HG03442 (cell line): ENCODE data around the gene RCE1.

ENCODE experiments used
- ATAC-seq: cut with Tn5 transposase; IDR thresholded peaks from one replicate; pipeline ENCODE4 v1.9.1; 2021; ENCODE audit warnings: mild to moderate bottlenecking, moderate library complexity; ENCODE audit not compliant: unreplicated experiment

The RCE1 gene

DNA sequence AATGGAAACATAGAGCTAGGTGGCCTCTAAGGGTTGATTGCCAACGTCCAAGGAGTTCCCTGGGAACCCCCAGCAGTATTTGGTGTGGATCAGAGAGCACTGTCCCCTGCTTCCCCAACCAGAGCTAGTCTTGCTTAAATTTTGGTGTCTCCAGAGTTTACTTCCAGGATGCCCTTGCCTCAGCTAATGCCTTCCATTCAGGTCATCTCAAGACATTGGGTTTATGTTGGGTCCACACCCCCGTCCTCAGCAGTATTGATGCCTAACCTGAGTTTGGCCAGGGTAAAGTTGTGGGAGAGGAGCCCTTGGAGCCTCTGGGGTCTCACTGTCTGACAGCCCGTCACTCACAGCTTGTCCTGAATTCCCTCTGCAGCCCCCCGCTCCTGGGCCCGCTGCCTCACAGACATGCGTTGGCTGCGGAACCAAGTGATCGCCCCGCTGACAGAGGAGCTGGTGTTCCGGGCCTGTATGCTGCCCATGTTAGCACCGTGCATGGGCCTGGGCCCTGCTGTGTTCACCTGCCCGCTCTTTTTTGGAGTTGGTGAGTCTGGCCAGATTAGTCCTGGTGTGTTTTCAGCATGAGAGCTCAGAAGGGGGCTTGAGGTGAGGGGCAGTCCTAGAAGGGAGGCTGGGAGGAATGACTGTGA is 1.4 kb downstream of the RCE1 start:
- no peak for ATAC-seq

DNA sequence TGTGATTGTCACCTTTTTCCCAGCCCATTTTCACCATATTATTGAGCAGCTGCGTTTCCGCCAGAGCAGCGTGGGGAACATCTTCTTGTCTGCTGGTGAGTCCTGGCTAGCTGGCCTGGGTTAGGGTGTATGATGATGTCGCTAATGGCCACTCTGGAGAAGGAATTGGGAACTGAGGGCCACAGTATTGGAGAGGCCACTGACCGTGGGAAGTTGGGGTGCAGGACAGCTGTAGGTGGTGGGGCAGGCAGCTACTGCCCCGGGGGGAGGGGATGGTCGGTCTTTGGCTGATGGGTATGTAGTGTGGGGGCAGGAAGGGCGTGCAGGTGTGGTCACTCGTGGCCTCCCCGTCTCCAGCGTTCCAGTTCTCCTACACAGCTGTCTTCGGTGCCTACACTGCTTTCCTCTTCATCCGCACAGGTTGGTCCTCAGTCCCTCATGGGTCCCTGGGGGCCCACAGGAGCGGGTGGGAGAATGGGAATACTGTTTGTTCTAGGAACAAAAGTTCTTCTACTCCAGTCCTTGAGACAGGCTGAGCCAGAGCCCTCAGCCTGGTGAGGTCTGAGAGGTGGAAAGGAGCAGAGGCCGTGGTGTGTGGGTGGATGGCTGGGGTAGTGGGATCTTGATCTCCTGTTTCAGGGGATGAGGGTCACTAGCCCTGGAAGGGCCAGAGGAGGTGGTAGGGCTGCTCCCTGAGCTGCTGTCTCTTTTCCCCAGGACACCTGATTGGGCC is 2.1 kb downstream of the RCE1 start:
- no peak for ATAC-seq

DNA sequence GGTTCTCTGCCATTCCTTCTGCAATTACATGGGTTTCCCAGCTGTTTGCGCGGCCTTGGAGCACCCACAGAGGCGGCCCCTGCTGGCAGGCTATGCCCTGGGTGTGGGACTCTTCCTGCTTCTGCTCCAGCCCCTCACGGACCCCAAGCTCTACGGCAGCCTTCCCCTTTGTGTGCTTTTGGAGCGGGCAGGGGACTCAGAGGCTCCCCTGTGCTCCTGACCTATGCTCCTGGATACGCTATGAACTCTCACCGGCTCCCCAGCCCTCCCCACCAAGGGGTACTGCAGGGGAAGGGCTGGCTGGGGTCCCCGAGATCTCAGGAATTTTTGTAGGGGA is 2.6 kb downstream of the RCE1 start:
- no peak for ATAC-seq

DNA sequence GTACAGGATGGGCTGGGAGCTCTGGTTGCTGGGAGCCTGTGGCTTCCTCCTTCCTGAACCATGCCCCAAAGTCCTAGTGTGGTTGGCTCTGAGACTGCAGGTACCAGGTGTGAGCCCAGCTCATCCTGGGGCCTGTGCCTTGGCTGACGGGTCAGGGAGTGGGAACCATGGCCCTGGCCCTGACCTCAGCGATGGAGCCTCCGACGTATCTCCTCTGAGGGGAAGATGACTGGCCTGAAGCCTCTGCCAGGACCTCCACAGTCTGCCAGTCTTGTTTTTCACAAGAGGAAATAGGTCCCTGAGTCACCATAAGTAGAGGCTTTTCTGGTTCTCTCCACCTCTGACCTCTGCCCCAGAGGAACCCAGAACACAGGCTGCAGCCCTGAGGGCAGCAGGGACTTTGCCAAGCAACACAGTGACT is 3.4 kb downstream of the RCE1 start:
- ATAC-seq = no peak

DNA sequence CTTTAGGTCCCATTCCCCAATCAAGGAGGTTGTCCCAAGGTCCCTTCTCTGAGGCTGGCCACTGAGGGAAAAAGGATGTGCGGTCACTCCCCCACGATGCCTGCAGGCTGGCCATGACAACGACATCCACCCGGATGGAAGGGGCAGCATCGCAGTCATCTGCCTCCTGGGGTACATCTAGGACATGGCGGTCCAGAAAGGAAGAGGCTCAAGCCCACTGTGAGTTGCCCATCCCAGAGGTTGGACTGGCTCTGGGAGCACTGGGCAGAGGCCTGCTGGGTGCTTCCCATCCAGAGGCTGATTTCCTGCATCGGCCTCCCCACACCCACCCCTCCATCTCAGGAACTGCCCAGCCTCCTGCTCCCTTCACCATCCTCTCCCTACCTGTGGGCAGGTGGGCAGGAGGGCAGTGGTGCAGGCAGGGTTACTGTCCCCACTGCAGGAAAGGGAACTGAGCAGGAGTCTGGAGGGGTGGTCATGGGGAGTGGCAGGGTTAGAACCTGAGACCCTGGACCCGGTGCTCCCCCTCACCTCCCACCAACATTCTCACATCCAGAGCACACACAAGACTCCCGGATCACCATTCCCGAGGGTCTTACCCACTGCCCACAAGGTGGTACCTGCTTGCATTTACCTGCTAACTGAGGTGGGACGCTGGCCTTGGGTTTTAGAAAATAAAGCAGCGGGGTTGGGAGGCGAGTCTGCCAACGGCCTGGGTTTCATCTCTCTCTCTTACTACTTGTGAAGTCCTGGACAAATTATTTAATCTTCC is 4.4 kb downstream of the RCE1 start:
- ATAC-seq = no peak

DNA sequence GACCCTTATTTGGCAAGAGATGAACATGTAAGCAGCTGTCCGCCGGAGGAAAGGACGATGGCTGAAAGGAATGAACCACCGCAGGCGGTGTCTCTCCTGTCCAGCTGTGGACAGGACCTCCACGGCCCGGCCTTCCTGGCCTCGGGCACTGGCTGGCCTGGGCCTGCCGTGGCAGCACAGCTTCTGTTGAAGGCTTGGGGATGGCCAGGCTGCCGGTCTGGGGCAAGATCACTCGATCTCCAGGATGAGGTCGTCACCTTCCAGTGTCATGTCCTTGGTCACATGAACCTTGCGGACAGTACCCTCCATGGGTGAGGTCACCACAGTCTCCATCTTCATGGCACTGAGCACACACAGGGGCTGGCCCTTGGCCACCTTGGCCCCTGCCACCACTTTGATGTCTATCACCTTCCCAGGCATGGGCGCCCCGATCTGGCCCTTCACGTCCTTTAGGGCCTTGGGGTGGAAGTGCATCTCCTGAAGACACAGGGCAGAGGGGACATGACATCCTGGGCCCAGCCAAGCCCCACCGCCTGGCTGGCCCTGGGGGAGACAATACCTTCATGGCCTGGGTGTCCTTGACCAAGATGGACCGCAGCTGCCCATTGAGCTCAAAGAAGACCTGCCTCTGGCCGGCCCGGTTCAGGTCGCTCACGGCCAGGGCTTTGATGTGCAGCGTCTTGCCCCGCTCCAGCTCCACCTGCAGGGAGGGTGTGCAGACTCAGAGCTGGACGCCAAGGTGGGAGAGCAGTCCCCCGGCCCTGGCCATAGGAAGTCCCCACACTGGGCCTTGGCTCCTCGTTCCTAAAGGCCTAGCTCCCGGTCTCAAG is 5.6 kb downstream of the RCE1 start:
- ATAC-seq = no peak

DNA sequence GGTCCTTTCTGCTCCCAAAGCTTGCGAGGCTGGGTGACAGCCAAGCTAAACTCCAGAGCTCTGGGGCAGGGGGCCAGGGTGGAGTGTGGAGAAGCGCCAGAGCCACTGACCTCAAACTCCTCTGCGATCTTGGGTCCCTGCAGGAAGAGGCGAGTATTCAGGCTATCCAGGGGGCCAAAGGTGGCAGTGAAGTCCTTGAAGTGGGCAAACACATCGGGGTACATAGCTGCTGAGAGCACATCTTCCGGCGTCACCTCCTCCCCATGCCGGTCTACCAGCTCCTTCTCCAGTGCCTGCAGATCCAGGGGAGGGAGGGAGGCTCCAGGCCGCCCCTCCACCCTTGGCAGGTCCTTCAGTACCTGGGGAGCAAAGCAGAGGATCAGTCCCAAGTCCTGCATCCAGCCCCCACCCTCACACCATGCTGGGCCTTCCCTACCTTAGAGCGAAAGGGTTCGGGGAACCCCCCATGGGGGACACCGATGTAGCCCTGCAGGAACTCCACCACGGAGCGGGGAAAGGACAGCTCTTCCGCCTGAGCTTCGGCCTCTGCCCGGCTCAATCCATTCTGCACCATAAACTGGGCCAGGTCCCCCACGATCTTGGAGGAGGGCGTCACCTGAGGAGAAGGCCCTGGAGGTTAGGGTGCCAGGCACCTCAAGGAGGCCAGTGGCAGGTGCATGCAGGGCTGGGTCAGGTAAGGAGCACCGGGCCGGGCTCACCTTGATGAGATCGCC is 6.4 kb downstream of the RCE1 start:
- no peak for ATAC-seq

DNA sequence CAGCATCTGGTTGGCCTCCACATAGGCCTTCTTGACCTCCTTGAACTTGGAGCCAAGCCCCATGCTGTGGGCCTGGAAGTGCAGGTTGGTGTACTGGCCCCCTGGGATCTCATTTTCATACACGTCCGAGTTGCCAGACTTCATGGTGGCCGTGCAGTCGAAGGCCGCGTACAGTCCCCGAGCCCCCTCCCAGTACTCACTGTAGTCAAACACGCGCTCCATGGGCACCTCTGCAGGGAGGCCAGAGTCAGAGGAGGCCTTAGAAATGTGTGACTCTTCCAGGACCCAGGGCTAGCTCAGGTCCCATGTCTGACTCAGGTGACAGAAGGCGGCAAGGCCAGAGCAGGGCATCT is 7.0 kb downstream of the RCE1 start:
- no peak for ATAC-seq

DNA sequence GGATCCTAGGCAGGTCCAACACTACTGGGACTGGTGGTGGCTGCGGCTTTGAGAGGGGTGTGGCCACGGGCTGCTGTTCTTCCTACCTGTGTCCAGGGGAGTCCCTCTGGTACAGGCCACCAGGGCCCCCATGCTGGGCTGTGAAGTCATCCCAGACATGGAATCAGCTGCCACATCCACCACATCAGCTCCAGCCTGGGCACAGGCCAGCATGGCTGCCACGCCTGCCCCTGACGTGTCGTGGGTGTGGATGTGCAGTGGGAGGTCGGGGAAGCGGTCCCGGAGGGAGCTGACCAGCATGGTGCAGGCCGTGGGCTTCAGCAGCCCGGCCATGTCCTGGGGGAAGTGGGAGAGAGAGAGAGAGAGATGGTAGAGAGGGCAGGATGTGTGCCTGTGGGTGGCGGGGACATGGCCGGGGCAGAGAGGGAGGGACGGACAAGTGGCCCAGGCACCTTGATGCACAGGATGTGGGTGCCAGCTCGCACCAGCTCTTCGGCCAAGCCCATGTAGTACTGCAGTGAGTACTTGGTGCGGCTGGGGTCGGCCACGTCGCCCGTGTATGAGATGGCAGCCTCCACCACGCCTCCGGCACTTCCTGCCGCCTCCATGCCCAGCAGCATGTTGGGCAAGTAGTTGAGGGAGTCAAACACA is 7.5 kb downstream of the RCE1 start:
- no peak for ATAC-seq

DNA sequence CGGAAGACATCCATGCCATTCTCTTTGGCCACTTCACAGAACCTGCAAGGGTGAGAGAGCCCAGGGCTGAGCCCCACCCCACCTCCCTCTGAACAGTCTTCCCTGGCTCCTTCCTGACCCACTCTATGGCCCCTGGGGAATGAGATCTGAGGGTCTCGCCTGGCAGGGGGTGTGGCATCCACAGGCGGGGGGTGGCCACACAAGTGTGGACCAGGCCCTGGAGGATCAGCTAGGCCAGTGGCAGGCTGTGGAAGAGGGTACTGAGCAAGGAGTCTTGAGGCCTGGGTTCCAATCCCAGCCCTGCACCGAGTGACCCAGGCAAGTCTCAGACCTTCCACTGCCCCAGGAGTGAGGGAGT is 8.0 kb downstream of the RCE1 start:
- ATAC-seq = no peak

DNA sequence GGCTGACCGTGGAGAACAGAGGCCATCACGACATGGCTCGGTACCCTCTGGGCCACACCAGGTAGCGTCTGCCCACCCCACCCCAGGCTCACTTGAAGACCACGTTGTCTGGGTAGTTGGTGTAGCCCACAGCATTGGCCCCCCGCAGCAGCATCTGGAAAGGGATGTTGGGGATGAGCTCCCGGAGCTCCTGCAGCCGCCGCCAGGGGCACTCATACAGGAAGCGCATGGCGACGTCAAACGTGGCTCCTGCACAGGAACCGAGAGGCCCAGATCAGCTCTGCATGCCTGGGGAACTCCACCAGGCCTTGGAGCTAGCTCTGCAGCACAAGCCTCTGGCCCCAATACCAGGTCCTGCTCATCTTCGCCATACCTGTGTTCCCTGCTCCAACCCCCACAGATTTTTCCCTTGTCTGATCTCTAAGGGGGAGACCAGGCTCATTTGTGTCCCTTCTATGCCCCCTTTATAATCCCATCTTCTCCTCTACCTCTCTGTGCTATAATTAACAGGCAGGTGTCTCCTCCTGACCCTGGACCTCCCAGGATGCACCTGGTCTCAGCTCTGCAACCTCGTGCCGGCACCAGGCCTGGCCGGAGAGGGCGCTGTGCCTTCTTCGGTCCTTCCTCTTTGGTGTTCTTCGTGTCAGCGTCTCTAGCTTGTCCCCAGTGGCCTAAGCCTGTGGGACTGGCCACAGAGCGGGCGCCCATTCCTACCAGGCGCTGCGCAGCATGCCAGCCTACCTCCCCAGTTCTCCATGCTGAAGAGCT is 8.6 kb downstream of the RCE1 start:
- no peak for ATAC-seq

DNA sequence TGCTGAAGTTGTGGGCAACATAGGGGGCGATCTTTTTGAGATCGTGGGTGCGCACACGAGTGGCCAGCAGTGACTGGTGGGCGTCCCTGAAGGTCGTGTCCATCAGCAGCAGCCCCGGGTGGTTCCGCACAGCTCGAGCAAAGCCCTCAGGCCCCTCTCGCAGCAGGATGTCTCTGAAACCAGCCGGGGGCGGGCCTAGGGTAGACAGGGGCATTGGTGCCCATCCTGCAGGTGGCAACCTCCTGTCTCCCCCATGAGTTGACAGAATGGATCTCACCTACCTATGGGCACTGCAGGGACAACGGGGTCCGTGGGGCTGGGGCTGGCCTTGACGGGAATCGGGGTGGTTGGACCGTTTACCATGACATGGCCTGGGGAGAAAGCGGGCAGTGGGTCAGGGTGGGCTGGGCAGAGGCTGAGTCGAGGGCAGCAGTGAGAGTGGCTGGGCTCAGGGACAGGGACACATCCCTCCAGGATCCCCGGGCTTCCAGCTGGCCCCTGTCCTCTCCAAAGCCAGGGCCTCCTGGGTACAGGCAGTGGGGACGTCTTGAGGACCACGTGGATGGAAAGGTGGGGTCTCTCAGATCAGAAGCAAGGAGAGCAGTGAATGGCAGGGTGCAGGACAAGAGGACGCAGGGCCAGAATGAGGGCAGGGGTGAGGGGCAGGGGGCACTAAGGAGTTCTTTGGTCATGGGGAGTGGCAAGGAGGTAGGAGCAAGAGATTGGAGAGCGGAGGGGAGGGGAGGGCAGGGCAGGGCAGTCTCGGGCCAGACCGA is 9.4 kb downstream of the RCE1 start:
- ATAC-seq = no peak

DNA sequence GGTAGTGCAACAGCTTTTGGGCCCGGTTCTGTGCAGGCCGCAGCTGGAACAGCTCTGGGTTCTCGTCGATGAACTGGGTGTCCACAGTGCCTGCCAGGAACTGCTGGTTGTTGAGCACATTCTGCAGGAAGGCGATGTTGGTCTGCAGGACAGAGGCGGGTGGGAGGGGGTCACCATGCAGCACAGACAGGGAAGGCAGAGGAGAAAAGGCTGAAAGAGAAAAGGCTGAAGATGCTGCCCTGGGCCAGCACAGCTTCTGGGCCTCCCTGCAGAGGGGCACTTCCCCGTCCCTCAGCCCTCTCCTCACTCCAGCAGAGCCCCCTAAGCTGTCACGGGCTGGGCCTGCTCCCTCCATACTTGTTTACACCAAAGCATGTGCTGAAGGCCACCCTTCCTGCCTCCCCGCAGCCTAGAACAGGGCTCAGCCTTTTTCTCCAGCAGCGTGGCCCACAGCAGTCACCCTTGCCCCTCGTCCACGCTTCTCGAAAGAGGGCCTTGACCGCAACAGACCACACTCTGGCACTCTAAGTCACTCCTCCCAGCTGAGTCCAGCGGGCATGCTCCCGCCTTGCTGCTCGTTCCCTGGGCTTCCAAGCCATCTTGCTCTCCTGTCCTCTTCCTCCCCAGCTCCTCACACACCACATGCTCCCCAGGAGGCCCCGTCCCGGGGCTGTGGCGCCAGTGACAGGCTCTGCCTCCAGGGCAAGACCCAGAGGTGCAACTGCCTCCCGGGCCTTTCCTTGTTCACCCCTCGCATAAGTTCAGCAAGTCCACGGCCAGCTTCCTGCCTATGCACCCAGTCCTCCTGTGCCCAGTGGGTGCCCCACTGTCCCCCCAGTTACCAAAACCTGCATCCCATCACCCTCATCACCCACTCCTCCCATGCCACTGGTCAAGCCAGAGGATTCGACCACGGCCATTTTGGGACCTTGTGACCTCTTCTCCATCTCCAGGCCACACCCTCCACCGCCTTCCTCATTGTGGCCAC is 10.3 kb downstream of the RCE1 start:
- no peak for ATAC-seq

DNA sequence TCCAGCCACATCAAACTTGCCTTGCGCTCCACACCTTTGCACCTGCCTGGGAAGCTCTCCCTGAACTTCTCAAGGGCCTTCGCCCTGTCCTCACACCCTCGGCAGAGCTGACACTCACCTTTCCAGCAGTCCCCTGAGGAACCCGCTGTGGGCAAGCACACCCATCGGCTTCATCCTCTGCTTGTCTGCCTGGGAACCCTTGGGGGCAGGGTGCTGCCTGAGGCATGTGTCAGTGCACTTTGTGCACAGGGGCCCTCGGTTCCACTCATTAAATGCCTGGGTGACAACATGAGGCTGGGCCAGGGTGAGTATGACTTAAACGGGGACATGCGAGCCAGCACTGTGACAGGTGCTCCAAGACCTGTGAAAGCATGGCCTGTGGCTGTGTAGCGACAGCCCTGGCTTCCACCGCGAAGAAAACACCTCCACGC is 11.0 kb downstream of the RCE1 start:
- no peak for ATAC-seq

DNA sequence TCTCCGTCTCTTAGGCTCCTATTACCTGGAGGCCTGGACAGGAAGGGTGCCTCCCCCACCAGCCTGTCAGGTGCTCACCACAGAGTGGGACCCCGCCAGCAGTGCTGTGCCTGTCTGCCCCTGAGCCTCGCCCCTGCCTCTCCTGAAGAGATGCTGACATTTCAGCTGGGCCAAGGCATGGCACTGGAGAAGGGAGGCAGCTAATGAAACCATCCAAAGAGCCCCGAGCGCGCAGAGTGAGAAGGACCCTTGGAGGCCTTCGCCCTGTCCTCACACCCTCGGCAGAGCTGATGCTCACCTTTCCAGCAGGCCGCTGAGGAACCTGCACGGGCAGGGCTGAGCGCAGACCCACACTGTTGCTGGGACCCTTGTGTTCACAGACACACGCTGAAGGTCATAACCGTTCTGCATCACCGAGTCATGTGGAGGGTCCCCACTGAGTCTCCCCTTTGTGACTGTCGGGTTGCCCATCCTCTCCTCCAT is 11.5 kb downstream of the RCE1 start:
- ATAC-seq = no peak

DNA sequence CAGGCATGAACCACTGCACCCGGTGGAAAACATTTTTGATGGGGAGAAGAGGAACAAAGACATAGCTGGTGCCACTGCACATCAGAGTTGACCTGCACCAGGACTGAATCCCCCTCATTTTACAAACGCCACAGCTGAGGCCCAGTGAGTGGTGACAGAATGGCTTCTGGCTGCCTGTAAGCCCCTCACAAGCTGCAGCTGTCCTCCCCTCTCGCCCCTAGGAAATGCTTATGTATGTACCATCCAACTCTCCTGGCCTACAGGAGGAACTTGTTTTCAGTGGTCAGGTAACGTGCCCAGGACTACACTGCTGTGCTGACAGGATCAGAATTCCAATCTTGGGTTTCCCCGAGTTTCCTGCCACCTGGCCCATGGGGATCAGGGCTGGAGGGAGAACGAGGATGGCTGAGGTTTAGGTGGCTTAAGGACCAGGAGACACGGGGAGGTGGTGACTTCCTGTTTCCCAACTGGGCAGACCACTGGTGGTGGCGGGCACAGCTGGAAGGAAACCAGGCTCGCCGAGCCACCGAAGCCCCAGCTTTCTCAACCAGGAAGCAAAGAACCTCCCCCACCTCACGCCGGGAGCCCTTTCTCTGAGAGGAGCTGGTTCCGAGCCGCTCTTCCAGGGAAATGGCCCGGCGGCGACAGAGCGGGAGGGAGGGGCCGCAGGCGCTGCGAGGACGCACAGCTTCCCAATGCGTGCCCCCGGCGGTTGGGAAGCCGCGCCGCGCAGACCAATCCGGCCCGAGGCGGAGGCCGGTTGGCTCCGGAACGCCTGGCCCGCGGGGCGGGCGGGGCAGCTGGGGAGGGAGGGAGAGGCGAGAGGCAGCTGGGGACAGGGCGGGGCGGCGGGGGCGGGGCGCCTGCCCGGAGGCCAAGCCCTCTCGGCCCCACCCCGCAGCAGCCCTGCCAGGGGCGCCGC is 12.6 kb downstream of the RCE1 start:
- ATAC-seq = peak; percentile 63
